Activated T-helper 1 cell treated with anti-CD3 and anti-CD28 coated beads, Interleukin-12 subunit alpha, Interleukin-12 subunit beta, Interleukin-2, Interleukin-4 antibody, amounts not matched to agents 30 ng/mL and 10 ng/mL and 1 ng/mL, durations not matched to agents 14 hours and 24 hours and 36 hours (primary cell): ENCODE measurements around the gene TMEM131. TPM values are rescaled to one million over a fixed set of nuclear protein-coding genes. Genes with fewer than 3 reads are reported as not detected.
"Not testable (repeated sequence)": the region's sequence is repeated elsewhere in the genome, so short reads cannot be mapped to it uniquely, and the experiment has no call there.

Source experiments
- DNase-seq: peaks from one replicate; pipeline ENCODE4 v3.0.0; 2021; ENCODE audit warnings: low spot score
- H3K27ac Mint-ChIP-seq: one replicate; pipeline ENCODE4 v1.8.0; 2021; ENCODE audit warnings: mild to moderate bottlenecking, mixed read lengths
- H3K27me3 Mint-ChIP-seq: one replicate; pipeline ENCODE4 v1.8.0; 2022; ENCODE audit warnings: mild to moderate bottlenecking, moderate library complexity, mixed read lengths; ENCODE audit not compliant: insufficient read depth
- H3K36me3 Mint-ChIP-seq: one replicate; pipeline ENCODE4 v1.8.0; 2021; ENCODE audit warnings: low read depth, mixed read lengths
- H3K4me1 Mint-ChIP-seq: one replicate; pipeline ENCODE4 v1.8.0; 2021; ENCODE audit warnings: low read depth, mixed read lengths
- H3K4me3 Mint-ChIP-seq: one replicate; pipeline ENCODE4 v1.8.0; 2021; ENCODE audit warnings: mild to moderate bottlenecking, moderate library complexity, mixed read lengths
- H3K9me3 Mint-ChIP-seq: one replicate; pipeline ENCODE4 v1.8.0; 2021; ENCODE audit warnings: mixed read lengths
- intact Hi-C: fragments of 100-400 bp; cut with micrococcal nuclease; formaldehyde crosslinking; loops from one replicate; pipeline ENCODE4 v1.15.1; 2024
- total RNA-seq: library from RNA; stranded (reverse); gene quantifications from 2 replicates; pipeline ENCODE4 v1.2.3, GENCODE V29; 2022

The TMEM131 gene
- total RNA-seq, 1 donor from 2014 or later, result 36.5 TPM

- no peaks in the 10 kb centered on the region for H3K9me3 Mint-ChIP-seq
- H3K27ac Mint-ChIP-seq, result no peak overlapping the region
- peaks cover 8% of the 10 kb centered on the region for H3K36me3 Mint-ChIP-seq
- intact Hi-C loops, result no loop called here
- H3K4me1 Mint-ChIP-seq, result no peaks in the 10 kb centered on the region
- no peak overlapping the region for H3K4me3 Mint-ChIP-seq
- no peaks in the 10 kb centered on the region for H3K27me3 Mint-ChIP-seq
- DNase-seq, result no peak
These were observed 67.2 kb downstream of the TMEM131 start for GRCh38 chr2:97928591-97928990.

DNA sequence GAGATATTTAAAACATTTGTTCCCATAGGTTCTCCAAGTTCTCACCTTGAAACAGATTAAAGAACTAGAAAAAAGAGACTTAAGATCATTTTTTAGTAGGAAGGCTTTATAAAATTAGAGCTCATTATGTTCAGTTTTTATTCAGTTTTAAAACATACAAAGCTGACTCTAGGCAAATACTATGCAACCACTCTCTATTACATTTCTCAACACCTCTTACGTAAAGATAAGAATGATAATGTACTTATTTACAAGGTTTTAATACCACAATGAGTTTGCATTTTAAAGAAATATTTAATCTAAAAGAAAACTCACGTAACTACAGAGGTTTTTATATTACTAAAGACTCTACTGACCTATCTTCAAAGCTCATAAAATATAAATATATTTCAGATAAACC is 68.8 kb downstream of the TMEM131 start:
- intact Hi-C loops, result no loop called here
- Mint-ChIP-seq H3K27me3 (no peaks in the 10 kb centered on the region), H3K4me1 (no peaks in the 10 kb centered on the region), H3K36me3 (peaks cover 5% of the 10 kb centered on the region), H3K9me3 (no peaks in the 10 kb centered on the region), H3K4me3 (no peak overlapping the region), H3K27ac (no peak overlapping the region)
- DNase-seq, result no peak

DNA sequence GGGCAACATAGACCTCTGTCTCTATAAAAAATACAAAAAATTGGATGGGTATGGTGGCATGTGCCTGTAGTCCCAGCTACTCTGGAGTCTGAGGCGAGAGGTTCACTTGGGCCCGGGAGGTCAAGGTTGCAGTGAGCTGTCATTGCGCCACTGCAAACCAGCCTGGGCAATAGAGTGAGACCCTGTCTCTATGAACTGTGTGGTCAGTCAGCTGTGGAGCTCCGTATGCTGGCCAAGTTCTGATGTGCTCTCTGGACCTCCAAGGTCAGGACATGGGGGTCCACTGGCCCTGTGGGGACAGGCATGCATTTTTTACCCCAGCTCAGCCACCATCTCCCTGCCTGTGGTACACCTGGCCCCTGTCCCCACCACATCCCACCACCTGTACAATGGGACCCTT is 71.6 kb downstream of the TMEM131 start:
- H3K36me3 Mint-ChIP-seq, result peaks cover 24% of the 10 kb centered on the region
- no peak for DNase-seq
- H3K4me3 Mint-ChIP-seq, result no peak overlapping the region
- no peaks in the 10 kb centered on the region for H3K27me3 Mint-ChIP-seq
- no peak overlapping the region for H3K27ac Mint-ChIP-seq
- no peaks in the 10 kb centered on the region for H3K4me1 Mint-ChIP-seq
- peaks cover 19% of the 10 kb centered on the region for H3K9me3 Mint-ChIP-seq
- intact Hi-C loops, result no loop called here

GRCh38 chr2:97919858-97920257 is 75.9 kb downstream of the TMEM131 start:
- H3K27me3 Mint-ChIP-seq, result no peaks in the 10 kb centered on the region
- no peak overlapping the region for H3K27ac Mint-ChIP-seq
- no peak overlapping the region for H3K4me3 Mint-ChIP-seq
- no peak for DNase-seq
- intact Hi-C loops, result no loop called here
- peaks cover 2% of the 10 kb centered on the region for H3K4me1 Mint-ChIP-seq
- peaks cover 25% of the 10 kb centered on the region for H3K9me3 Mint-ChIP-seq
- peaks cover 24% of the 10 kb centered on the region for H3K36me3 Mint-ChIP-seq

- peaks cover 26% of the 10 kb centered on the region for H3K36me3 Mint-ChIP-seq
- H3K4me3 Mint-ChIP-seq, result no peak overlapping the region
- H3K9me3 Mint-ChIP-seq, result peaks cover 25% of the 10 kb centered on the region
These were observed 76.9 kb downstream of the TMEM131 start for GRCh38 chr2:97918818-97919217.

DNA sequence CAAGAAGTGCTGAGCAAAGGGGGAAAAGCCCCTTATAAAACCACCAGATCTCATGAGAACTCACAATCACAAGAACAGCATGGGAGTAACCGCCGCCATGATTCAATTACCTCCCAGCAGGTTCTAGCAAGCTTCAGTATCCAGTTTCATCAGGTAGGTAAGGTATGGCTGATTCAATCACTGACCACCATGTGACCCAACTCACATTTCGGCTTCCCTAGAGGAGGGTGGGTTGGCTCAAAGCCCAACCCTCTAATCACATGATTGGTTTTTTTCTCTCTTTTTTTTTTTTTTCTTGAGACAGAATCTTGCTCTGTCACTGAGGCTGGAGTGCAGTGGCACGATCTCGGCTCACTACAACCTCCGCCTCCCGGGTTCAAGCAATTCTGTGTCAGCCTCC is 78.1 kb downstream of the TMEM131 start:
- peaks cover 26% of the 10 kb centered on the region for H3K36me3 Mint-ChIP-seq
- H3K27me3 Mint-ChIP-seq, H3K4me3 Mint-ChIP-seq, intact Hi-C loops, DNase-seq, H3K27ac Mint-ChIP-seq: not testable (repeated sequence)
- H3K4me1 Mint-ChIP-seq, result peaks cover 16% of the 10 kb centered on the region
- peaks cover 25% of the 10 kb centered on the region for H3K9me3 Mint-ChIP-seq

More at GRCh38 chr2:97918818-97919217, 76.9 kb downstream of the TMEM131 start:
- no peaks in the 10 kb centered on the region for H3K27me3 Mint-ChIP-seq
- intact Hi-C loops, result no loop called here
- no peak for DNase-seq
- H3K4me1 Mint-ChIP-seq, result peaks cover 13% of the 10 kb centered on the region
- H3K27ac Mint-ChIP-seq, result no peak overlapping the region

GRCh38 chr2:97914691-97915213 is 81.0 kb downstream of the TMEM131 start:
- no peak overlapping the region for H3K27ac Mint-ChIP-seq
- no peak overlapping the region for H3K4me3 Mint-ChIP-seq
- no peaks in the 10 kb centered on the region for H3K27me3 Mint-ChIP-seq
- intact Hi-C loops, result no loop called here
- peaks cover 35% of the 10 kb centered on the region for H3K4me1 Mint-ChIP-seq
- H3K9me3 Mint-ChIP-seq, result peaks cover 6% of the 10 kb centered on the region
- no peak for DNase-seq
- peaks cover 14% of the 10 kb centered on the region for H3K36me3 Mint-ChIP-seq

GRCh38 chr2:97913846-97914245 is 81.9 kb downstream of the TMEM131 start:
- Mint-ChIP-seq H3K9me3 (peaks cover 6% of the 10 kb centered on the region), H3K27me3 (no peaks in the 10 kb centered on the region), H3K4me1 (peaks cover 39% of the 10 kb centered on the region), H3K27ac (no peak overlapping the region), H3K36me3 (peaks cover 18% of the 10 kb centered on the region), H3K4me3 (no peak overlapping the region)
- intact Hi-C loops, result no loop called here
- no peak for DNase-seq

DNA sequence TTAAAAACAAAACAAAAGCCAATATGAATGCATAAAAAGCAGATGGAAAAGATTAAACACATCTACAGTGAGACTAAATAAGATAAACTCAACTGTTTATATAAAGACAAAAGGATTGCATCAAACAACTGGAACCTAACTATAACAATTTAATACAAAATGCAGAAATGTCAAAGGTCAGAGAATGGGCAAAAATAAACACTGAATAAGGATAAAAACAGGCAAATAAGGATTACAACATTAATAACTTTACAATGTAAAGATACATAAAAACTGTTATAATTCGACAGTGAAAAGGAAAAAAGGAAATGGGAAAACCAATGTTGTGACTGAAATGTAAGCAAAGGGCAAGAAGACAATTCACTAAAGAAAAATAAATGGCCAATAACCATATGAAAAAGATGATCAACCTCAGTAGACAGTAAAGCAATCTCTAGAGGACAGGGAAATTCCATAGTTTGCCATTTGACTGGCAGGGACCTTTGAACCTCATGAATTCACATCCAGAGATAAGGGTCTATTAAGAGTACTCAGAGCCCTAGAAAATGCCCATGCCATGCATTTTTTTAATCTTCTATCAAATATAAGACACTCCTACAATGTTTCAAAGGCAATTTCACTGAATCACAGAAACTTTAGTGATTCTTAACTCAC is 83.7 kb downstream of the TMEM131 start:
- peaks cover 39% of the 10 kb centered on the region for H3K4me1 Mint-ChIP-seq
- no peak overlapping the region for H3K27ac Mint-ChIP-seq
- H3K4me3 Mint-ChIP-seq, result no peak overlapping the region
- peaks cover 16% of the 10 kb centered on the region for H3K36me3 Mint-ChIP-seq
- intact Hi-C loops, result loop anchor here (2.0 kb wide), 1 partner anchor 51 kb away; no protein-coding TSS in a partner anchor
- no peak for DNase-seq
- no peaks in the 10 kb centered on the region for H3K27me3 Mint-ChIP-seq
- no peaks in the 10 kb centered on the region for H3K9me3 Mint-ChIP-seq

GRCh38 chr2:97911206-97911921 is 84.4 kb downstream of the TMEM131 start:
- no peaks in the 10 kb centered on the region for H3K27me3 Mint-ChIP-seq
- no peak overlapping the region for H3K27ac Mint-ChIP-seq
- DNase-seq, result no peak
- H3K4me3 Mint-ChIP-seq, result no peak overlapping the region
- H3K9me3 Mint-ChIP-seq, result no peaks in the 10 kb centered on the region
- intact Hi-C loops, result loop anchor here (2.0 kb wide), 1 partner anchor 51 kb away; no protein-coding TSS in a partner anchor
- H3K36me3 Mint-ChIP-seq, result peaks cover 21% of the 10 kb centered on the region
- peaks cover 39% of the 10 kb centered on the region for H3K4me1 Mint-ChIP-seq

- no peak for DNase-seq
- peaks cover 26% of the 10 kb centered on the region for H3K36me3 Mint-ChIP-seq
- H3K4me3 Mint-ChIP-seq, result no peak overlapping the region
- H3K27ac Mint-ChIP-seq, result no peak overlapping the region
- peaks cover 41% of the 10 kb centered on the region for H3K4me1 Mint-ChIP-seq
- H3K27me3 Mint-ChIP-seq, result no peaks in the 10 kb centered on the region
- no peaks in the 10 kb centered on the region for H3K9me3 Mint-ChIP-seq
- intact Hi-C loops, result loop anchor here (2.0 kb wide), 1 partner anchor 52 kb away; no protein-coding TSS in a partner anchor
These were observed 85.1 kb downstream of the TMEM131 start for GRCh38 chr2:97910403-97911205.

- no peak for DNase-seq
- H3K4me1 Mint-ChIP-seq, result peaks cover 30% of the 10 kb centered on the region
- no peaks in the 10 kb centered on the region for H3K27me3 Mint-ChIP-seq
- H3K9me3 Mint-ChIP-seq, result no peaks in the 10 kb centered on the region
- no peak overlapping the region for H3K4me3 Mint-ChIP-seq
- no peak overlapping the region for H3K27ac Mint-ChIP-seq
- H3K36me3 Mint-ChIP-seq, result peaks cover 26% of the 10 kb centered on the region
- intact Hi-C loops, result no loop called here
These were observed 87.5 kb downstream of the TMEM131 start for GRCh38 chr2:97908208-97908676.
